Parathyroid adenoma (tissue), 2 donors: ENCODE measurements around the gene MYO5B.
"Not testable (repeated sequence)": the region's sequence is repeated elsewhere in the genome, so short reads cannot be mapped to it uniquely, and the experiment has no call there.

Experiments used
- H2AFZ ChIP-seq: fragments of 300-600 bp; sonication (generic); one replicate; pipeline ENCODE4 v1.7.0; 2017; ENCODE audit warnings: antibody characterized with exemption, mild to moderate bottlenecking
- H3K27ac ChIP-seq: fragments of 300-600 bp; sonication (generic); one replicate; pipeline ENCODE4 v1.7.0; 2017
- H3K27me3 ChIP-seq: fragments of 300-600 bp; sonication (generic); one replicate; pipeline ENCODE4 v1.7.0; 2017; ENCODE audit warnings: low read length; ENCODE audit not compliant: control insufficient read depth, insufficient read depth
- H3K36me3 ChIP-seq: fragments of 300-600 bp; sonication (generic); one replicate; pipeline ENCODE4 v1.7.0; 2017; ENCODE audit warnings: low read length; ENCODE audit not compliant: control insufficient read depth, insufficient read depth
- H3K4me1 ChIP-seq: fragments of 300-600 bp; sonication (generic); one replicate; pipeline ENCODE4 v1.7.0; 2017; ENCODE audit warnings: control low read depth
- H3K4me2 ChIP-seq: fragments of 300-600 bp; sonication (generic); one replicate; pipeline ENCODE4 v1.7.0; 2017; ENCODE audit warnings: low read length
- H3K4me3 ChIP-seq: fragments of 300-600 bp; sonication (generic); one replicate; pipeline ENCODE4 v1.7.0; 2017; ENCODE audit warnings: low read depth, low read length
- H3K79me2 ChIP-seq: fragments of 300-600 bp; sonication (generic); one replicate; pipeline ENCODE4 v1.7.0; 2017; ENCODE audit warnings: control low read depth
- H3K9ac ChIP-seq: fragments of 300-600 bp; sonication (generic); one replicate; pipeline ENCODE4 v1.7.0; 2017; ENCODE audit warnings: mild to moderate bottlenecking
- H3K9me3 ChIP-seq: fragments of 300-600 bp; sonication (generic); one replicate; pipeline ENCODE4 v1.7.0; 2017; ENCODE audit warnings: low read length; ENCODE audit not compliant: control insufficient read depth
- CTCF ChIP-seq: fragments of 300-600 bp; sonication (generic); IDR thresholded peaks from one replicate; pipeline ENCODE4 v1.7.0; 2017; ENCODE audit warnings: antibody characterized with exemption, mild to moderate bottlenecking
- donor health status: primary hyperparathyroidism.

Gene MYO5B

GRCh38 chr18:49813319-49814146 is 381.4 kb downstream of the MYO5B start, which contains the start of gene ACAA2:
Gene ACAA2 (minus strand): TSS chr18:49813533. CDS start chr18:49813484, 49 bp downstream.
- peak within 1 kb of the TSS; percentile 95 for H3K4me2 ChIP-seq
- H3K27me3 ChIP-seq: no peaks in the 10 kb centered on the region
- no peak for TF ChIP-seq CTCF
- no peaks in the 10 kb centered on the region for H3K9me3 ChIP-seq
- peak within 1 kb of the TSS; percentile 87 for H3K4me3 ChIP-seq
- peak within 1 kb of the TSS; percentile 84 for H3K27ac ChIP-seq
- peak within 1 kb of the TSS; percentile 98 for H2AFZ ChIP-seq
- H3K36me3 ChIP-seq: no peaks in the 10 kb centered on the region
- H3K79me2 ChIP-seq: peaks cover 3% of the 10 kb centered on the region
- peaks cover 3% of the 10 kb centered on the region for H3K4me1 ChIP-seq
- H3K9ac ChIP-seq: peak within 1 kb of the TSS; percentile 12

- H3K27me3 ChIP-seq: no peaks in the 10 kb centered on the region
- H3K4me2 ChIP-seq: peak overlapping the region; percentile 95
- no peaks in the 10 kb centered on the region for H3K9me3 ChIP-seq
- H2AFZ ChIP-seq: peak overlapping the region; percentile 98
- peak overlapping the region; percentile 12 for H3K9ac ChIP-seq
- H3K27ac ChIP-seq: peak overlapping the region; percentile 84
- peak overlapping the region; percentile 87 for H3K4me3 ChIP-seq
- no peak for TF ChIP-seq CTCF
- H3K79me2 ChIP-seq: peaks cover 5% of the 10 kb centered on the region
- H3K36me3 ChIP-seq: no peaks in the 10 kb centered on the region
- H3K4me1 ChIP-seq: peaks cover 3% of the 10 kb centered on the region
Observed at GRCh38 chr18:49813069-49813318, 382.0 kb downstream of the MYO5B start.

GRCh38 chr18:49812286-49813068 is 382.5 kb downstream of the MYO5B start:
- TF ChIP-seq CTCF: no peak
- Histone ChIP-seq H3K27ac (peak overlapping the region; percentile 84), H3K9ac (no peak overlapping the region), H3K36me3 (no peaks in the 10 kb centered on the region), H3K4me2 (peak overlapping the region; percentile 95), H3K27me3 (no peaks in the 10 kb centered on the region), H3K9me3 (no peaks in the 10 kb centered on the region), H3K4me1 (peaks cover 3% of the 10 kb centered on the region), H3K79me2 (peaks cover 7% of the 10 kb centered on the region), H2AFZ (peak overlapping the region; percentile 98), H3K4me3 (peak overlapping the region; percentile 87)

- H3K27ac ChIP-seq: no peak overlapping the region
- H2AFZ ChIP-seq: no peak overlapping the region
- H3K4me1 ChIP-seq: peaks cover 3% of the 10 kb centered on the region
- no peak overlapping the region for H3K9ac ChIP-seq
- H3K4me3 ChIP-seq: no peak overlapping the region
- H3K27me3 ChIP-seq: no peaks in the 10 kb centered on the region
- H3K9me3 ChIP-seq: no peaks in the 10 kb centered on the region
- TF ChIP-seq CTCF: no peak
- no peak overlapping the region for H3K4me2 ChIP-seq
- no peaks in the 10 kb centered on the region for H3K36me3 ChIP-seq
- peaks cover 11% of the 10 kb centered on the region for H3K79me2 ChIP-seq
Observed at GRCh38 chr18:49811151-49811938, 383.6 kb downstream of the MYO5B start.

- not testable (repeated sequence) for H3K27me3 ChIP-seq, H3K36me3 ChIP-seq, H3K9me3 ChIP-seq, H3K9ac ChIP-seq, H3K27ac ChIP-seq, H2AFZ ChIP-seq, H3K4me2 ChIP-seq, H3K4me3 ChIP-seq, H3K4me1 ChIP-seq
- H3K79me2 ChIP-seq: peaks cover 13% of the 10 kb centered on the region
Observed at GRCh38 chr18:49808553-49809191, 386.3 kb downstream of the MYO5B start.
